Esophagus muscularis mucosa (tissue), 3 donors: ENCODE data around the gene RABAC1.

Experiments
- EP300 ChIP-seq: sonication (generic); formaldehyde crosslinking; IDR thresholded peaks from one replicate; pipeline ENCODE4 v1.6.1; 2017; ENCODE audit warnings: antibody characterized with exemption
- TF ChIP-seq, protein P1 (sequence below), 3 experiments: fragments of 200-600 bp in 2 of 3; fragments of 450-650 bp in 1 of 3; sonication (generic) in 2 of 3; IDR thresholded peaks; one replicate each; pipeline ENCODE4 v1.5.1; 2017 to 2019; ENCODE audit warnings: antibody characterized with exemption in 3 of 3, mild to moderate bottlenecking in 2 of 3, moderate library complexity in 1 of 3

- no peak for TF ChIP-seq EP300
- TF ChIP-seq, protein P1, sequence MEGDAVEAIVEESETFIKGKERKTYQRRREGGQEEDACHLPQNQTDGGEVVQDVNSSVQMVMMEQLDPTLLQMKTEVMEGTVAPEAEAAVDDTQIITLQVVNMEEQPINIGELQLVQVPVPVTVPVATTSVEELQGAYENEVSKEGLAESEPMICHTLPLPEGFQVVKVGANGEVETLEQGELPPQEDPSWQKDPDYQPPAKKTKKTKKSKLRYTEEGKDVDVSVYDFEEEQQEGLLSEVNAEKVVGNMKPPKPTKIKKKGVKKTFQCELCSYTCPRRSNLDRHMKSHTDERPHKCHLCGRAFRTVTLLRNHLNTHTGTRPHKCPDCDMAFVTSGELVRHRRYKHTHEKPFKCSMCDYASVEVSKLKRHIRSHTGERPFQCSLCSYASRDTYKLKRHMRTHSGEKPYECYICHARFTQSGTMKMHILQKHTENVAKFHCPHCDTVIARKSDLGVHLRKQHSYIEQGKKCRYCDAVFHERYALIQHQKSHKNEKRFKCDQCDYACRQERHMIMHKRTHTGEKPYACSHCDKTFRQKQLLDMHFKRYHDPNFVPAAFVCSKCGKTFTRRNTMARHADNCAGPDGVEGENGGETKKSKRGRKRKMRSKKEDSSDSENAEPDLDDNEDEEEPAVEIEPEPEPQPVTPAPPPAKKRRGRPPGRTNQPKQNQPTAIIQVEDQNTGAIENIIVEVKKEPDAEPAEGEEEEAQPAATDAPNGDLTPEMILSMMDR (IDR thresholded peaks at IDR 0.05): no peak
Observed at GRCh38 chr19:41926763-41927496, 32.2 kb downstream of the RABAC1 start.
